ENCODE data around the gene SEMA3D. TPM values are rescaled to one million over a fixed set of nuclear protein-coding genes. Genes with fewer than 3 reads are reported as not detected.

The SEMA3D gene
- total and polyA plus RNA-seq, 2 of the 4 experiments (the other 2 are of a cell fraction), result 2.9 to 13.6 TPM

- no peaks in the 10 kb centered on the region for H3K4me1 ChIP-seq (ENCODE audit: control insufficient read depth, insufficient read depth, low read length)
- no peak overlapping the region for H4K5ac ChIP-seq (ENCODE audit: low read depth, low read length)
- H2BK15ac ChIP-seq (ENCODE audit: low read depth, low read length), result no peak overlapping the region
- H3K56ac ChIP-seq (ENCODE audit: extremely low read depth, insufficient read depth, low read length), result no peak overlapping the region
- no peak overlapping the region for H2BK5ac ChIP-seq (ENCODE audit: low read depth, low read length, poor library complexity, severe bottlenecking)
- no peaks in the 10 kb centered on the region for H3K9me3 ChIP-seq (ENCODE audit: control insufficient read depth, insufficient read depth, low read length)
- no peaks in the 10 kb centered on the region for H3K9me1 ChIP-seq (ENCODE audit: insufficient read depth, low read length)
- no TSS peak for BruUV-seq (replicated peaks)
- DNase-seq (no peak), ATAC-seq (ENCODE audit: low read depth) (no peak)
- ChIA-PET CTCF (interaction anchor here (1.0 kb wide), 1 partner anchor 10 kb away, joined by 3 read pairs; the partner anchor contains the start of gene SEMA3D), POLR2A (ENCODE audit: unreplicated experiment) (no interaction called here)
- no peak overlapping the region for H2AK9ac ChIP-seq (replicated peaks; ENCODE audit: low read depth, low read length, poor library complexity)
- H3K36me3 ChIP-seq (ENCODE audit: control insufficient read depth, insufficient read depth, low read length), result no peaks in the 10 kb centered on the region
- TF ChIP-seq NFE2L2 (IDR thresholded peaks at IDR 0.05; ENCODE audit: low read depth, low read length) (no peak), ELK1 (IDR thresholded peaks at IDR 0.05; ENCODE audit: borderline replicate concordance, low read depth, low read length) (no peak), CTCF (conservative IDR thresholded peaks at IDR 0.05; ENCODE audit: low read depth, low read length) (no peak), MAZ (IDR thresholded peaks at IDR 0.05; ENCODE audit: borderline replicate concordance, low read depth, low read length) (no peak), POLR2A (IDR thresholded peaks at IDR 0.05; ENCODE audit: low read depth, low read length) (no peak), FOS (IDR thresholded peaks at IDR 0.05; ENCODE audit: low read depth, low read length) (no peak), USF2 (IDR thresholded peaks at IDR 0.05; ENCODE audit: low read depth, low read length) (no peak), CHD1 (IDR thresholded peaks at IDR 0.05; ENCODE audit: low read depth, low read length) (no peak), BHLHE40 (IDR thresholded peaks at IDR 0.05; ENCODE audit: low read depth, low read length) (no peak)
- no peak overlapping the region for H3K27ac ChIP-seq (ENCODE audit: insufficient read depth, low read length)
- H3K79me1 ChIP-seq (ENCODE audit: low read depth in 1 of 2, low read length in 2 of 2), result no peaks in the 10 kb centered on the region
- H3K23ac ChIP-seq (ENCODE audit: low read depth, low read length), result no peak overlapping the region
- no peaks in the 10 kb centered on the region for H4K20me1 ChIP-seq (ENCODE audit: insufficient read depth, low read length)
- H3K9ac ChIP-seq (ENCODE audit: low read depth, low read length), result no peak overlapping the region
- peaks cover 4% of the 10 kb centered on the region; the same call in 1 of the 2 replicates for H3K27me3 ChIP-seq (ENCODE audit: control insufficient read depth, insufficient read depth, low read length)
- intact Hi-C loops (cut with micrococcal nuclease) (no loop called here), in situ Hi-C loops (cut with MboI; ENCODE audit: low sequenced_read_pairs) (no loop called here), dilution Hi-C loops (cut with HindIII; ENCODE audit: low sequenced_read_pairs, unreplicated experiment) (no loop called here)
- H3K18ac ChIP-seq (ENCODE audit: low read depth, low read length), result no peak overlapping the region
- no peak overlapping the region for H3K14ac ChIP-seq (replicated peaks; ENCODE audit: low read depth, low read length)
- no peak overlapping the region for H2BK20ac ChIP-seq (ENCODE audit: low read depth, low read length)
- no peak overlapping the region for H3K4me2 ChIP-seq (ENCODE audit: low read depth, low read length)
- no peak overlapping the region for H2AFZ ChIP-seq (replicated peaks; ENCODE audit: low read length, poor library complexity)
- H3K4me3 ChIP-seq (ENCODE audit: insufficient read depth, low read depth, low read length), result no peak overlapping the region
- no peak overlapping the region for H2BK120ac ChIP-seq (ENCODE audit: low read depth, low read length)
- no peak overlapping the region for H4K91ac ChIP-seq (ENCODE audit: insufficient read depth, low read depth, low read length)
- H4K8ac ChIP-seq (ENCODE audit: low read depth in 2 of 2, low read length in 2 of 2), result no peak overlapping the region
- no peak overlapping the region for H3K4ac ChIP-seq (ENCODE audit: low read depth, low read length)
- no peak overlapping the region for H2AK5ac ChIP-seq (ENCODE audit: low read depth, low read length)
Observed at GRCh38 chr7:85196696-85197095, 9.8 kb upstream of the SEMA3D start.
